OCI-LY7 (cell line): ENCODE data around the gene RNASET2.

Source experiments
- EZH2phosphoT487 ChIP-seq: fragments of 200-600 bp; sonication (generic); IDR thresholded peaks from 2 replicates; pipeline ENCODE4 v1.6.1; 2018; ENCODE audit warnings: low read depth, borderline replicate concordance, mild to moderate bottlenecking, mixed run types, antibody characterized with exemption, low read length, moderate library complexity, mixed read lengths
- TF ChIP-seq, protein P1 (sequence below): fragments of 200-600 bp; sonication (generic); conservative IDR thresholded peaks from 2 replicates; pipeline ENCODE4 v1.5.1; 2014; ENCODE audit warnings: mild to moderate bottlenecking, antibody characterized with exemption, low read length, moderate library complexity, mixed read lengths

DNA sequence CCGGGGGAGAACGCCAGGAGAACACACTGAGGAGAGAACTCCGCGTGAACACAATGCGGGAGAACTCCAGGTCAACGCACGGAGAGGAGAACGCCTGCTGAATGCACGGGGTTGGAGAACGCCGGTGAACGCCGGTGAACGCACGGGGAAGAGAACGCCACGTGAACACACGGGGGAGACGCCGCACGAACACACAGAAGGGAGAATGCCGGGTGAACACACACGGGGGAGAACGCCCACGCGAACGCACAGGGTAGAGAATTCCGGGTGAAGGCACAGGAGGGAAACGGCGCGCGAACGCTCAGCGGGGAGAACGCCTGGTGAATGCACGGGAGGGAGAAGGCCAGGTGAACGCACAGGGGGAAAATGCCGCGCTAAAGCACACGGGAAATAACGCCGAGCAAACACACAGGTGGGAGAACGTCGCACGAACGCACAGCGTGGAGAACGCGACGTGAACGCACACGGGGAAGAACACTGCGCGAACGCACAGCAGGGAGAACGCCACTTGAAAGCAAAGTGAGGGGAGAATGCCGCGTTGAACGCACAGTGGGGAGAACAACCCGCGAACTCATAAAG is 56.1 kb downstream of the RNASET2 start:
- TF ChIP-seq, protein P1, sequence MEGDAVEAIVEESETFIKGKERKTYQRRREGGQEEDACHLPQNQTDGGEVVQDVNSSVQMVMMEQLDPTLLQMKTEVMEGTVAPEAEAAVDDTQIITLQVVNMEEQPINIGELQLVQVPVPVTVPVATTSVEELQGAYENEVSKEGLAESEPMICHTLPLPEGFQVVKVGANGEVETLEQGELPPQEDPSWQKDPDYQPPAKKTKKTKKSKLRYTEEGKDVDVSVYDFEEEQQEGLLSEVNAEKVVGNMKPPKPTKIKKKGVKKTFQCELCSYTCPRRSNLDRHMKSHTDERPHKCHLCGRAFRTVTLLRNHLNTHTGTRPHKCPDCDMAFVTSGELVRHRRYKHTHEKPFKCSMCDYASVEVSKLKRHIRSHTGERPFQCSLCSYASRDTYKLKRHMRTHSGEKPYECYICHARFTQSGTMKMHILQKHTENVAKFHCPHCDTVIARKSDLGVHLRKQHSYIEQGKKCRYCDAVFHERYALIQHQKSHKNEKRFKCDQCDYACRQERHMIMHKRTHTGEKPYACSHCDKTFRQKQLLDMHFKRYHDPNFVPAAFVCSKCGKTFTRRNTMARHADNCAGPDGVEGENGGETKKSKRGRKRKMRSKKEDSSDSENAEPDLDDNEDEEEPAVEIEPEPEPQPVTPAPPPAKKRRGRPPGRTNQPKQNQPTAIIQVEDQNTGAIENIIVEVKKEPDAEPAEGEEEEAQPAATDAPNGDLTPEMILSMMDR, result no peak
- TF ChIP-seq EZH2phosphoT487, result no peak
